GM23338 (cell line): ENCODE data around the gene STING1. TPM values are rescaled to one million over a fixed set of nuclear protein-coding genes. Genes with fewer than 3 reads are reported as not detected.

ENCODE experiments used
- ATAC-seq: fragments of 200-7000 bp; cut with Tn5 transposase; 3 replicates; pipeline ENCODE4 v1.9.1; 2020
- DNase-seq: peaks from one replicate; pipeline ENCODE4 v3.0.0-alpha.2; 2015; ENCODE audit warnings: low spot score
- H2AFZ ChIP-seq: fragments of 200-600 bp; sonication (generic); 2 replicates; pipeline ENCODE4 v1.8.0; 2016; ENCODE audit warnings: antibody characterized with exemption, mild to moderate bottlenecking, moderate library complexity
- H3F3A ChIP-seq: fragments of 200-600 bp; sonication (generic); replicated peaks from 2 replicates; pipeline ENCODE4 v1.8.0; 2017; ENCODE audit warnings: antibody characterized with exemption, mixed run types, low read depth
- H3K27ac ChIP-seq: fragments of 200-600 bp; sonication (generic); 2 replicates; pipeline ENCODE4 v1.6.1; 2016; ENCODE audit warnings: low read depth
- H3K27me3 ChIP-seq: fragments of 200-600 bp; sonication (generic); 2 replicates; pipeline ENCODE4 v1.8.0; 2016; ENCODE audit warnings: mild to moderate bottlenecking, mixed run types, moderate library complexity; ENCODE audit not compliant: insufficient read depth
- H3K36me3 ChIP-seq: fragments of 200-600 bp; sonication (generic); 2 replicates; pipeline ENCODE4 v1.8.0; 2016; ENCODE audit warnings: mild to moderate bottlenecking; ENCODE audit not compliant: insufficient read depth
- H3K4me1 ChIP-seq: fragments of 200-600 bp; sonication (generic); 2 replicates; pipeline ENCODE4 v1.8.0; 2016; ENCODE audit warnings: mild to moderate bottlenecking, moderate library complexity; ENCODE audit not compliant: insufficient read depth
- H3K4me2 ChIP-seq: fragments of 200-600 bp; sonication (generic); 2 replicates; pipeline ENCODE4 v1.7.1; 2017; ENCODE audit warnings: mixed run types
- H3K4me3 ChIP-seq: fragments of 200-600 bp; sonication (generic); 2 replicates; pipeline ENCODE4 v1.6.1; 2016; ENCODE audit warnings: mixed run types
- H3K79me2 ChIP-seq: fragments of 200-600 bp; sonication (generic); replicated peaks from 2 replicates; pipeline ENCODE4 v1.8.0; 2017; ENCODE audit warnings: mild to moderate bottlenecking; ENCODE audit not compliant: insufficient read depth
- H3K9me2 ChIP-seq: fragments of 200-600 bp; sonication (generic); 2 replicates; pipeline ENCODE4 v1.8.0; 2017; ENCODE audit not compliant: insufficient read depth
- H4K20me1 ChIP-seq: fragments of 200-600 bp; sonication (generic); replicated peaks from 2 replicates; pipeline ENCODE4 v1.8.0; 2017; ENCODE audit warnings: mild to moderate bottlenecking; ENCODE audit not compliant: insufficient read depth
- H3K27ac Mint-ChIP-seq: 2 replicates; pipeline ENCODE4 v1.8.0; 2020; ENCODE audit warnings: inconsistent platforms, mild to moderate bottlenecking, moderate library complexity, mixed read lengths
- H3K27me3 Mint-ChIP-seq: 3 replicates; pipeline ENCODE4 v1.8.0; 2022; ENCODE audit warnings: low read depth, mild to moderate bottlenecking, moderate library complexity, mixed read lengths, inconsistent platforms; ENCODE audit not compliant: insufficient read depth, poor library complexity
- H3K36me3 Mint-ChIP-seq: 3 replicates; pipeline ENCODE4 v1.8.0; 2021; ENCODE audit warnings: low read depth, mild to moderate bottlenecking, inconsistent platforms, moderate library complexity, mixed read lengths
- H3K4me1 Mint-ChIP-seq: 3 replicates; pipeline ENCODE4 v1.8.0; 2020; ENCODE audit warnings: mild to moderate bottlenecking, inconsistent platforms, mixed read lengths
- H3K4me3 Mint-ChIP-seq: 3 replicates; pipeline ENCODE4 v1.8.0; 2021; ENCODE audit warnings: moderate library complexity, mild to moderate bottlenecking, inconsistent platforms, mixed read lengths
- H3K9me3 Mint-ChIP-seq: 3 replicates; pipeline ENCODE4 v1.8.0; 2020; ENCODE audit warnings: moderate library complexity, mild to moderate bottlenecking, inconsistent platforms, mixed read lengths
- CTCF ChIP-seq, 2 experiments: fragments of 200-600 bp in 1 of 2; sonication (generic) in 1 of 2; conservative IDR thresholded peaks; 2 replicates each; pipeline versions ENCODE4 v1.5.1 to v1.6.1; 2016 to 2017; ENCODE audit warnings: antibody characterized with exemption in 2 of 2, low read depth in 2 of 2, mild to moderate bottlenecking in 2 of 2, moderate library complexity in 1 of 2
- ETS1 ChIP-seq: IDR thresholded peaks from 2 replicates; pipeline ENCODE4 v1.6.1; 2016; ENCODE audit warnings: antibody characterized with exemption
- JUNB ChIP-seq: IDR thresholded peaks from one replicate; pipeline ENCODE4 v1.6.1; 2016; ENCODE audit warnings: antibody characterized with exemption; ENCODE audit not compliant: unreplicated experiment
- NANOG ChIP-seq: IDR thresholded peaks from 2 replicates; pipeline ENCODE4 v1.6.1; 2016; ENCODE audit warnings: antibody characterized with exemption, borderline replicate concordance
- POLR2AphosphoS5 ChIP-seq: IDR thresholded peaks from 2 replicates; pipeline ENCODE4 v1.6.1; 2016; ENCODE audit warnings: antibody characterized with exemption, low read depth
- ZNF114 ChIP-seq: fragments of 250-450 bp; sonication (Bioruptor Pico); IDR thresholded peaks from 2 replicates; pipeline ENCODE4 v1.5.0; 2020; ENCODE audit warnings: mild to moderate bottlenecking, moderate library complexity
- ZNF462 ChIP-seq: fragments of 250-450 bp; sonication (Bioruptor Pico); IDR thresholded peaks from 2 replicates; pipeline ENCODE4 v1.5.0; 2020; ENCODE audit warnings: mild to moderate bottlenecking, moderate library complexity
- polyA plus RNA-seq: library from polyadenylated mRNA; unstranded; fragments of >200 nt; fragmentation: Nextera tagmentation; extraction: Ambion mirVana; gene quantifications from 2 replicates; pipeline ENCODE4 v1.2.1, GENCODE V29; 2016
- total RNA-seq: library from RNA; depleted of rRNA; stranded (reverse); fragments of >200 nt; shearing (Covaris generic); gene quantifications from 2 replicates; pipeline ENCODE4 v1.2.3, GENCODE V29; 2014

The STING1 gene
- total and polyA plus RNA-seq, 2 experiments from 2014 or later: 0.66 TPM; not detected in 1

- TF ChIP-seq ZNF114 (CRISPR knock-in tag): no peak
- TF ChIP-seq NANOG: no peak
Observed at GRCh38 chr5:139462586-139463276, 19.8 kb downstream of the STING1 start, which contains the start of gene ECSCR (continued).

- peaks cover 22% of the 10 kb centered on the region for H3K4me1 ChIP-seq
- no peaks in the 10 kb centered on the region; the same call in 1 of the 2 replicates for H3K36me3 ChIP-seq
- H3K4me3 ChIP-seq: no peak overlapping the region
- peak overlapping the region; percentile 49; the same call in 1 of the 2 replicates for H3K4me2 ChIP-seq
- H2AFZ ChIP-seq: peak overlapping the region; percentile 81
- TF ChIP-seq ETS1 (no peak), CTCF (conservative IDR thresholded peaks at IDR 0.05; ENCODE audit: low read depth in 2 of 2) (no peak)
- Mint-ChIP-seq H3K4me3 (no peak overlapping the region; the same call in 2 of the 3 replicates), H3K9me3 (no peaks in the 10 kb centered on the region), H3K27me3 (peaks cover 21% of the 10 kb centered on the region), H3K27ac (no peak overlapping the region), H3K36me3 (no peaks in the 10 kb centered on the region), H3K4me1 (peaks cover 33% of the 10 kb centered on the region)
- H3F3A ChIP-seq: 0 out of 2 replicates have a peak, but pooled peaks cover 11% of the 10 kb centered on the region
- ATAC-seq (peak; percentile 15; the same call in 2 of the 3 replicates), DNase-seq (no peak)
- no peaks in the 10 kb centered on the region for H3K9me2 ChIP-seq
- no peaks in the 10 kb centered on the region for H4K20me1 ChIP-seq
- H3K27me3 ChIP-seq: no peaks in the 10 kb centered on the region
- H3K27ac ChIP-seq: no peak overlapping the region
- no peaks in the 10 kb centered on the region for H3K79me2 ChIP-seq
Observed at GRCh38 chr5:139461698-139462097, 20.9 kb downstream of the STING1 start.

GRCh38 chr5:139461176-139461575, 21.4 kb downstream of the STING1 start:
- Histone ChIP-seq H3K4me2 (no peak overlapping the region), H3K9me2 (no peaks in the 10 kb centered on the region), H3K4me3 (no peak overlapping the region), H2AFZ (peak overlapping the region; percentile 84; the same call in 1 of the 2 replicates), H3K27me3 (no peaks in the 10 kb centered on the region), H3F3A (0 out of 2 replicates have a peak, but pooled peaks cover 11% of the 10 kb centered on the region), H3K36me3 (no peaks in the 10 kb centered on the region; the same call in 1 of the 2 replicates), H3K27ac (0 out of 2 replicates have a peak overlapping the region, but pooled peaks have one; percentile 55), H3K4me1 (peaks cover 22% of the 10 kb centered on the region), H3K79me2 (no peaks in the 10 kb centered on the region), H4K20me1 (no peaks in the 10 kb centered on the region)
- Mint-ChIP-seq H3K4me1 (peaks cover 33% of the 10 kb centered on the region), H3K9me3 (no peaks in the 10 kb centered on the region), H3K4me3 (no peak overlapping the region), H3K36me3 (no peaks in the 10 kb centered on the region), H3K27me3 (peaks cover 21% of the 10 kb centered on the region), H3K27ac (no peak overlapping the region)
- DNase-seq (no peak), ATAC-seq (no peak)
- TF ChIP-seq POLR2AphosphoS5 (no peak), JUNB (no peak), ZNF114 (CRISPR knock-in tag) (no peak), CTCF (conservative IDR thresholded peaks at IDR 0.05; ENCODE audit: low read depth in 2 of 2) (no peak), ZNF462 (CRISPR knock-in tag) (no peak)
